GM18858 (cell line): ENCODE results near the gene CHMP4A.

Experiments
- ATAC-seq: cut with Tn5 transposase; IDR thresholded peaks from one replicate; pipeline ENCODE4 v1.9.1; 2021; ENCODE audit not compliant: unreplicated experiment

CHMP4A gene

DNA sequence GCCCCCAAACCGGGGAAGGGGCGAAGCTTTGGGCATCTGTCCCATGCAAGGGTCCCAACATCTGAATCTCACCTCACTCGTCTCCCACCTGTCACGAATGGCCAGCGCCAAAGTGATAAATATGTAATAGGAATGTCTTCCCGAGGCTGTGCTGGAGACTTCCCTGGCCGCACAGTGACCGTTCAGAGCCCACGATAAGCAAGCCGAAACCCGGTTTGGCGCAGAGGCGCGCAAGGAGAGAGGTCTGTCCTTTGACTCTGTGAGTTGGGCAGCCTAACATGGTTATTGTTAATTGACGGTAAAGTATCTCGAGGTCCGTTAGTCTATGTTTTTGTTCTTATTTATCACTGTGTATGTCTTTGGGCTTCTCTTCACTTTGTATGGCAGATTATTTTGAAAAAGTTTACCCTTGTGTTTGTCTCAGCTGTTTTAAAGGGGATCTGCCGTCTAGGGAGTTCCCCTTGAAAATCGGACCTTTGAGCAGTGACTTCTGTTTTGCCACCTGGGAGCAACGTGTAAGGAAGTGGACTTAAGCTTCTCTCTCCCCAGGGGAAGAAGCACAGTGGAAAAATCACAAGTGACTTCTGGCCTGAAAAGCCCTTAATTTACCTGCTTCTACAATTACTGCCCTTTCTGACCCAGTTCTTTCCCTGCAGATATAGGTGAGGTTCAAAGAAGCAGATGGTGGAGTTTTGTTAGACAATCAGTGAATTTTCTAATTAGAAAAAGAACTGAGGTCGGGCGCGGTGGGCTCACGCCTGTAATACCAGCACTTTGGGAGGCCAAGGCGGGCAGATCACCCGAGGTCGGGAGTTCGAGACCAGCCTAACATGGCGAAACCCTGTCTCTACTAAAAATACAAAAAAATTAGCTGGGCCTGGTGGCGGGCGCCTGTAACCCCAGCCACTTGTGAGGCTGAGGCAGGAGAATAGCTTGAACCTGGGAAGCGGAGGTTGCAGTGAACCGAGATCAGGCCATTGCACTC, 16.9 kb downstream of the CHMP4A start:
- ATAC-seq, result no peak

DNA sequence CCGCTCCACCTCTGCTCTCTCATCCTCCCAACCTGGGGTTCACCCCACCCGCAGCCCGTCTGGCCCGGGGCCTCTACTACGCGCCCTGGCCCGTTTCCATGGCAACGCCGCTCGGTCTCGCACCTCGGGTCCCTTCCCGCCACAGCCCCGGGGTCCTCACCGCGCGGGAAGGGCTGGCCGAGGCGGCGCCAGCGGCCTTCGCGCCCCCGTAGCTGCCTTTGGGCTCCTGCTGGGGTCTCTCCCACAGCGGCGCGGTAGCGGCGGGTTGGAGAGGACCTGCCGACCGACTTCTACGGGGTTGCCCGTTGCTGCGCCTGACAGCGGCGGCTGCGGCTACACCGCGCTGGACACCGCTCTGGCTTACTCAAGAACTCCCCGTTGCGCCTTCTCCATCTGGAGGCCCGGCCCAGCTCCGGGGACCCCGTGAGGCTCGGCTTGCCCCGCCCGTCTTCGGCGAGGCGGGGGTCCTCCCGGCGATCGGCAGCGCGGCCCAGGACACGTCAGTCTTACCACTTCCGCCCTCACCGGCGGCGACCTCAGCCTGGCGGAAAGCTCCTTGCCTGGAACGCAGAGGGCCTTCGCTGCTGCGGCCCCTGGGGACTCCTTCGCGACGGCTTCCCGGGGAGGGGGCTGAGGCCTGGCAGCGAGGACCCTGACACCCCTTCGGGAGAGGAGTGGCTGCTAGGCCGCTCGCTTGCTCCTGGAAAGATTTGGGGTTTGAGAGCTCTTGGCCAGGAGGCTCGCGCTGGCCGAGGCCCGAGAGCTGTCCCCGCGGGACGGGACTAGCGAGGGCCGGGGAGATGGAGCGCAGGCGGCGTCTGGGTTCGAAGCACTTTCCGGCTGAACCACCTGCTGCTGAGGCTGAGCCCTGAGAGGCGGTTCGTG, 17.9 kb downstream of the CHMP4A start, which contains the start of gene TM9SF1:
TSS of gene TM9SF1 (minus strand) at position 256 of the 885 bp plus-strand sequence. CDS start 422 bp downstream, outside the sequence.
- peak; percentile 65 for ATAC-seq

DNA sequence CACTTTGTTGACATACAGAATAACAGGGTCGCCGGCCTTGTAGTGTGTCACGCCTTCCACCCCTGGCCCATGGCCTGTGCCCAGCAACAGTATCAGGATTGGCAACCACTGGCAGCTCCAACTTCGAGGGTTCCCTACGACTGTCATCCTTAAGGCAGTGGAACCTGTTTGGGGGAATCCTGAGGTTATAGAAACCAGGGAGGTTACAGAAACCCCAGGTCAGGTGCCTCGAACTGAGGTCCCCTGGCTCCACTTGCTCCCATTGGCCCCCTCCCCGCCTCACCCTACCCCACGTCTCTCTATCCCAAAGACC, 18.5 kb downstream of the CHMP4A start:
- no peak for ATAC-seq

DNA sequence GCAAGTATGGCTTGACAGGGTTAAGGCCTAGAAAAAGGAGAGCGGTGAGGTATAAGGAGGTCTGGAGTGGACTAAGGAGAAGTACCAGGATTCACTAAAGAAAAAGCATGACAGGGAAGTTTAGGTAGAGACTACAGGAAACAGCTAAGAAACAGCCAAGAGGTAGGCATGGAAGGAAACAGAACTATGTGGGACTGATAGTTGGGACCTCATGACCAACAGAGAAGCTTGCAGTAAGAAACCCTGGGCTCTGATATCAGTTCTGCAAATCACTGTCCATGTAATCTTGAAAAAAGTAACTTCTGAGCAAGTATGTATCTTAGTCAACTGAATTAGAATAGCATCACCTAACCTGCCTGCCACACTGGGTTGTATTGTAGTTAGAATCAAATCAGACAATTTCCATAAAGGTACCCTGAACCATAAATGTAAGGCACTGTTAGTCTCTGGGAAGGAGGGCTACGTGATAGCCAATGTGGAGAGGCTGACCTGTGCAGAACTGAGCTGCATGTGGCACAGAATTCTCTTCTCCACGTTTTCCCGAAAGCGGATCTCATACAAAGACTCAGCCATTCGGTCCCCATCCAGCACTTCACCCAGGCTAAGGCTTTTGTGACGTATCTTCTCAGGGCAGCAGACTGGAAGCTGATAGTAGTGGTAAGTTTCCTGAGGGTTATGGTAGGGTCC, 19.0 kb downstream of the CHMP4A start:
- no peak for ATAC-seq

DNA sequence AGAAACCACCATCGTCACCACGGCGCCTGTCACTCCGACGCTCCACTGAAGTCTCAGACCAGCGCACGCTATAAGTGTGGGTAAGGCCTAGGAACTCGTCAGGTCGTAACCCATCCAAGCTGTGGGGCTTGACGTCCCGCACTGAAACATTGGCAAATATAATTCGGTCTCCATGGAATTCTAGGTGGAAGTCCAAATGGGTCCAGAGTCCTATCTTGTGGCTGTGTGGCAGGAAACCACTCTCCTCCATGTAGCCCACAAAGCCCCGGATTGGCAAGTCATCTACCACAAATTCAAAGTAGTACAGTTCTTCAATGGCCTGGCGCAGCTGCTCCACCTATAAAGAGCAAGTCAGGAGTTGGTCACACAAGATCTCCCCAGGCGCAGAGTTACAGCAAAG, 20.4 kb downstream of the CHMP4A start:
- no peak for ATAC-seq

DNA sequence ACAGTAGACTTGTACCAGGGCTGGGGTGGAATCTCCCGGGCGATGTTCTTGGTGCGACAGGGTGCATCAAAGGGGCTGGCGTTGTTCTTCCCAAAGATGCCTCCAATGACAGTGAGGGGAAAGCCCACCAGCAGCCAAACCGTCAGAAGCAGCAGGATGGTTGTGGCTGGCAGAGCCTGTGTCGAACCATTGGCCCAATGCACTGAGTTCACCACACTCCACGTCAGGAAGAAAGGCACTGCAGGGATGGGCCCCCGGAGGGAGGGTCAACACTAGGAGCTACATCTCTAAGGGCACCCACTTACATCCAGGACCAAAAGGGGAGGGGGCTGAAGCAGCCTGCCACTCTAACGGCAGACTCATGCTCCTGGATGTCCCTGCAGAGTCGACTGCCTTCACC, 22.9 kb downstream of the CHMP4A start:
- no peak for ATAC-seq

DNA sequence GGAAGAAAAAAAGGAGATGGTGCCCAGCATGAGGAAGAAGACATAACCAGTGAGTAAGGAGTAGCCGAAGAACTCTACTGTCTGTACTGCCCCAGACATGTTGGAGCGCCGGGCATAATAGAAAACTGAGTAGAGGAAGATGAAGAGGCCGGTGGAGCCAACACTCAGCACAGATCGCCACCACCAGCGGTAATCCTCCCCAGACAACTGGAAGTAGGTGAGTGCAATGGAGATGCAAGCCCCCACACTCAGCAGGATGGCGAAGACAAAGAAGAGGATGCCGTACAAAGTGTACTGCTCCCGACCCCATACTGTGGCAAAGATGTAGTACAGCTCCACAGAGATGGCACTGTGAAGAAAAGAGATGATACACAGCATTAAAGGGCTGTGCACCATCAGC, 23.8 kb downstream of the CHMP4A start:
- ATAC-seq, result no peak

DNA sequence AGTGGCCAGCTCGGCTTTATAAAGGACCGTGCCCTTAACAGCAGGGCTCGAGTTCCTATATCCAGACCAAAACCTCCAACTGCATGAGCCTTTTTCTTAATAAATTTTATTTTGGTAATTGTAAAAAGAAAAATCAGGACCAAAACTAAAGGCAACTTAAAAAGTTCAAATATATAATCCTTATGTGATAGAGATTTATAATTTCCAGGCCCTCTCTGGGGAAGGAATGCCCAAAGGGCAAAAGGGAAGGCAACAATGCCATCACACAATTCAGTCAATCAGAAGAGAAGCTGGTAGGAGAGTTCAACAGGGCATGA, 24.3 kb downstream of the CHMP4A start:
- no peak for ATAC-seq

DNA sequence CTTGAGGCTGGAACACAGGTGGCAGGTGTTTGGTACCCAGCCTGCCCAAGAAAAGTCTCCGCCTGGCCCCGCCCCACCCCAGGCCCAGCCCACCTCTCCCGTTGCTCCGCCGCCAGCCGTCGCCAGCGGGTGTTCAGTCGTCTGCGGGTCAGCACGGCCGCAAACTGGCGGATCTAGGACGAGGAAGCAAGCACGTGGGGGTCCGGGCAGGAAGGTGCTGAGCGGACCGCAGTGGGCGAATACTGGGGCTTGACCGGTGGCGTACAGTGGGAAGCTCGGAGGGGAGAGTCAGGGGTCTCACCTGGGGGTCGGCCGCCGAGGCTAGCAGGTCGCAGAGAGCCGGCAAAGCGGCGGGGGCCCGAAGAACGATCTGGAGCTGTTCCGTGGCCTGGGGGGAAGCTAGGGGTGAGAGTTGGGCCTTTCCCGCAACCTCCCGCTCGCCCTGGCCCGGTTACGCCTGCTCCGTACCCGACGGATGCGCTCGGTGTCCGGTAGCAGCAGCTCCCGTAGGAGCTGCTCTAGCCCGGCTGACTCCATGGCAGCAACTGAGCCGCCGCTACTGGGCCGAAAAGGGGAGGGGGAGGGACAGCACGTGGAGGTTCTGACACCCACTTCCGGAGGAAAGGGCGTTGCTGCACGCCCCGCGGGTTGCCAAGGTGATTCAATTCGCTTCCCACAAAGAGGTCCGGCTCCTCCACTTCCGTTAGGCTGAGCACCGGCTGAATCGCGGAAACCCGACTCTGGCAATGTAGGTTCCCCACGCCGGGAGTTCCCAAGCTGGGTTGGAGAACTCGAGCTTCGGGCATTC, 24.8 kb downstream of the CHMP4A start, which contains the start of gene IPO4:
TSS of gene IPO4 (minus strand) at position 566 of the 808 bp plus-strand sequence. CDS start at position 537, 29 bp downstream.
- ATAC-seq, result peak; percentile 88

DNA sequence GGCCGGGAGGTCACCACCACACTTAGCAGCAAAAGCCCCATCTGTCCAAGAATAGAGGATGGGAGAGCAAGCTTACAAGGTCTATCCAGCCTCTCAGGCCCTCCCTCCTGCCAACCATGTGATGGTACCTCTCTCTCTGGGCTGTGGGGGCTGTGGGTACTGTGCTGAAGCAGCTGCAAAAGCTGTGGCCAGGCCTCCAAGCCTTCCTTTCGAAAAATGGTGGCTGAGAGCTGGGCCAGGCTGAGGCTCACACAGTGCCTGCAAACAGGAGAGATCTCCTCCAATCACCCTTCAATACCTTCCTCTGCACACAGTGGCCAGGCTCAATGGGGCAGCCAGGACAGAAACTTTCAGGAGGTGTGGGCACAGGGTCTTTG, 25.8 kb downstream of the CHMP4A start:
- no peak for ATAC-seq

DNA sequence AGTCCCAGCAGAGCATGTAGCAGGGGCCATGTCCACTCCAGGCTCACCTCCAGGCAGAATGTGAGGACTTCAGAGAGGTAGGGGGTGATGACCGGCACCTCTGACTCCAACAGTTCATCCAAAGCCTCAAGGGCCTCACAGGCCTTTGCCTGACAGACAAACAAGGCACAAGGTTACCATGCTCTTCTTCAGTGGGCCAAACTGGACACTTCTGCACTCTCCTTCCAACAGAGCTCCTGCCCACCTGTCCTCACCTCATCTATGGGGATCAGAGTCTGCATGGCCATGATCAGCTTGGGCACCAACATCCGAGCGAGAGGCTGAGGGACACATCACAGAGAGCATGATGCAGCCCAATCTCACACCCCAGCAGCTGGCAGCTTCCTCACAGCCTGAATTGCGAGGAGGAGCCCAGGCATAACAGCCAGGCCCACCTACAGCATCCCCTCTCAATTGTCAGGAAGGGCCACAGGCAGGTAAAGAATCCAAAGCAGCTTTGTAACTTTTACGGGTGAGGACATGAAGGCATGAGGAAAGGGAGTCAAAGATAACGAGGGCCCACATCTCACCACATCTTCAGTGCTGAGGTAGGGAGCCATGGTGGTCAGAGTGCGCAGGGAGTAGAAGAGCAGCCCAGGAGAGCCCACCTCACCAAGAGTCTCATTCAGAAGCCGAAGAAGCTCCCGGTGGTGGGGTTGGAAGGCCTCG, 26.3 kb downstream of the CHMP4A start:
- no peak for ATAC-seq

DNA sequence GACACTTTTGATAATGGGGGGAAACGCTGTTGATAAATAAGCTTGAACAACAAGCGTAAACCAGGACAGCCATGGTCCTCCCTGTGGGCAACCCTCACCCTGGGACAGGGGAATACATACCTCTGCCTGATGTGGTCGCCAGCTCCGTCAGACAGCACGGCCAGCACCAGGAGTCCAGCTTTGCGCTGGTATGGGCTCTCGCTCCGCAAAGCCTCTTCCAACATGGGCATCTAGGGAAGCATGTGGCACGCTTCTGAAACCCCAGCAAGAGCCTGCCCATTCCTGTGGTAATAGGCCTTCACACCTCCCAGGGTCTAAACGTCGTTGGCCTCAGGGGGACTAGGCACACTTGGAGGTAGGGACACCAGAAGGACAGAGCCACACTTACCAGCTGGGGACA, 27.5 kb downstream of the CHMP4A start:
- no peak for ATAC-seq

DNA sequence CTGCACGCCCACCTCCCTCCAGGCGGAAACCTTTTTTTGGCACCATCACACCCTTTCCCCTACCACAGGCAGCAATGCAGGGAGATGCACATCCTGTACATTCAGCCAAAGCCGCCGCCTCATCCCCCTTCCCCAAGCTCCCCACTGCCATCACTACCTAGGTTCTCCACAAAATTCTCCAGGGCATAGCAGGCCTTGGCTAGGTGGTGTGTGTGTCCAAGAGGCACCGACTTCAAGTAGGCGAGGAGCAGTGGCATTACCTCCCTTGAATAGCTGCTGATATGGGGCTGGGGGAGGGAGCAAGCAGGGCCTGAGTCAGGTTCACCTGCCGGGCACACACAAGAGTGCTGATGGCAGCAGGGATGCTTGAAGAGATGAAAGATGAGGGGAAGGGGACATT, 28.3 kb downstream of the CHMP4A start:
- ATAC-seq, result no peak

DNA sequence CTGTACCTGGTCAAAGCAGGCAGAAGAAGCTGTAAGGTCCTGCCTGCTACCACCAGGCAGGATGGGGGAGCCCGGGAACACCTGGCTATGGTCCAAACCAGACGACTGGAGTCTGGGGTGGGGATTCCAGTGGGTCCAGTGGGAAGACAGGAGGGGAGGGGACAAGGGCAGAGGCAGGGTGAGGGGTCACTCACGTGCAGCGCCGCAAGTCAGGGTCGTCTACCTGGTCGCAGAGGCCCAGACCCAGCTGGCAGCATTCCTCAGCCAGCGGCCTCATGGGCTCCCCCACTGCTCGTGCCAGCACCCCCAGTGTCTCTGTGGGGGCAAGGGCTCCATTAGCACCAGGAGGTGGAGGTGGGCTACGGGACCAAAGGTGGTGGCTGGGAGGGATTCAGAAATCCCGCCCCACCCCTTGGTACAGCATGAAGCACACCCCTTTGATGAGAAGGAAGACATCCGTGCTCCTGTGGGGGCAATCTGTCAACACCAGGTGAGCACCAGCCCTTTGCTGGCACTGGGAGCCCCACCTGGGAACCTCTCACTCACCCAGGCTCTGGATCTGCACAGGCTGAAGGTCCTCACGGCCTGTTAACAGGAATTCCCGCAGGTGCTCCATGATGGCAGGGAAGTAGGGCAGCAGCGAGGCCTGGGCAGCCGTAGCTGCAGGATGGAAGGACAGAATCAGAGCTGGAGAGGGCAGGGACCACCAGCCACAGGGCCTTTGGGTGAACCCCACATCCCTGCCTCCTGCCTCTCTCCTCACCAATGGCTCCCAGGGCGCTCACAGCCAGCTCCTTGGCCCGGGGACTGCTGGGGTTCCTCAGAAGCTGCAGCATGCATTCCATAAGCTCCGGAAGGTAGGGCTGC, 29.0 kb downstream of the CHMP4A start:
- ATAC-seq, result no peak

DNA sequence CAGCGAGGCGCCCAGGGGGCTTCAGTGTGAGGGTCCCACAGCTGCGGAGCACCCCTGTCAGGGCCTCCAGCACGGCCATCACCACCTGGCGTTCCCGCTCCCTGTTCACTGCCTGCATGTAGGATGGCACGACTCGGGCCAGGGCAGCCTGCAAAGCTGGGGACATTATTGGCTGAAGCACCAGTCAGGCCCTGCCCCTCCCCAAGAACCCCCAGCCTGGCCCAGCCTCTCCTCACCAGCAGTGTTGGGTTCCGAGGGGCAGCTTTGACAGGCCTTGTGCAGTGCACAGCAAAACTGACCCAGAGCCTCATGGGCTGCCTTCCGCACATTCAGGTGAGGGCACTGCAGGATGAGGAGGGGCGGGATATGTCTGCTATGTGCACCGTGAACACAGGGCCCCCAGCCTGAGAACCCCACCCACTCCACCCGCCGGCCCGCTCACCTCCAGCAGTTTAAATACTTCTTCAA, 30.2 kb downstream of the CHMP4A start:
- ATAC-seq, result no peak

DNA sequence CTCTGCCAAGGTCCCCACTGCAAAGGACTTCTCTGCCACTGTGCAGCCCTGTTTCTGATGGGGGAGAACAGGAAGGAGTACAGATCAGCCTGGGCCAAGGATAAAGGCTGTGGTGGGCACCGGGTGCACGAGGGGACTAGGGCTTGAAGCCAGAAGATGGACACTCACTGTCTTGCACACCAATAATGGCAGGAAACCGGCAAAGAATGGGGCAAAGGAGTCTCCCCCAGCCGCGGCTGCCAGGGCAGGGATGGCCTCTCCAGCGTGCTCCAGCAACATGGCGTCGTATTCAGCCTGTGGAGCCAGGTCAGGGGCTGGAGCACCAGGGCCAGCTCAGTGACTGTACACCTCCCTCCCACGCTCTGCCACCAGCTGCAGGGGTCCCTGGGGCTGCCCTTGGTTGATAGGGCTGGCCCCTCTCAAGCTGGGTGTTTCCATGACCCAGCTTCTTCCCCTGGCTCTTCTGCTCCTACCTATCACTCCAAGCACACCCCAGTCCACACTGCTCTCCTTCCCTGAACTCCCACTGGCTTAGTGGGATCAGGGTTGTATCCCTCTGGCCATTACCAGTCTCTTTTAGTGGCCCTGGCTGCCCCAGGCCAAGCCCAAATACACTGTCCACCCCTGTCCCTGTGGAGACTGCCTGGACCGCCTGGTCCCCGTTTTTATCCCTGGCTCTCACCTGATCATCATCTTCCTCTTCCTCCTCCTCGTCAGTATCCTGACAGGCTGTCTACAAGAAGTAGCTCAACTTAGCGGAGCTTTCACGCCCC, 31.0 kb downstream of the CHMP4A start:
- no peak for ATAC-seq

DNA sequence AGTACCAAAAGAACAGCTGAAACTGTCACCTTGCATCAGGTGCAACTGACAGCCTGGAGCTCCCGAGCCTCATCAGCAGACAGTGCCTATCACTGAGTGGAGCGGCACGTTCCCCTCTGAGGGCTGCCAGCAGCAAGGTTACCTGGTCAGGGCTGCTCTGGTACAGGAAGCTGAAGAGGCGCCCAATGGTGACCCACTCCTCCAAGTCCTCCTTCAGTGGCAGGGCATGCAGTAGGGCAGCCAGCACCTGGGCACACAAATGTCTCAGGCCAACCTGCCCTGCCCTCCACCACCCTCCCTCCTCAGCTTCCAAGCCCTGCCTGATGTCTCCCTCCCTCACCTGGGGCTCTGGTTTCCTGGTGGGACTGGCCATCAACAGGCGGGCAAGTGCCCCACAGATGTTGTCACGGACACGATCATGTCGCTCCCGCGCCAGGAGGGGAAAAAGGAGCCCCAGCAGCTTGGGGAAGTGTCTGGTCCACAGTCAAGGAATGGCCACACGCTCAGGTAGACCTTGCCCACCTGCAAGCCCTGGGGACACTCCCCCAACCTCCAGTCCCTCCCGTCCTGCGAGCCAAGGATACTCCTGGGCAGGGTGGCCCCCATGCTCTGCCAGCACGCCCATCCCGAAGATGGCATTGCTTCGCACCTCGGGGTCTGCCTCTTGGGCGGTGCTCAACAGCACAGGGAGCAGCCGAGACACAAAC, 31.8 kb downstream of the CHMP4A start:
- ATAC-seq, result no peak
